WTC11 (cell line): Measurements from ENCODE around the gene ZDHHC11B. TPM values are rescaled to one million over a fixed set of nuclear protein-coding genes. Genes with fewer than 3 reads are reported as not detected.

Experiments used
- ATAC-seq: fragments of 200-7000 bp; cut with Tn5 transposase; 2 replicates; pipeline ENCODE4 v1.10.0; 2021; ENCODE audit warnings: mild to moderate bottlenecking, moderate library complexity
- CTCF ChIA-PET: fragments of 300-600 bp; sonication (Branson Sonifier 250); formaldehyde crosslinking; loops from one replicate; lab custom pipeline; 2021; ENCODE audit warnings: antibody characterized with exemption; lab: Charles Lee
- POLR2A ChIA-PET: fragments of 350-600 bp; sonication (Branson Sonifier 250); formaldehyde crosslinking; loops from one replicate; lab custom pipeline; 2021; ENCODE audit warnings: antibody characterized with exemption; lab: Charles Lee
- DNase-seq: peaks from one replicate; pipeline ENCODE4 v3.0.0; 2021; ENCODE audit warnings: low spot score
- H3K27ac Mint-ChIP-seq: 2 replicates; pipeline ENCODE4 v1.8.0; 2021; ENCODE audit warnings: mixed read lengths
- H3K27me3 Mint-ChIP-seq: 2 replicates; pipeline ENCODE4 v1.8.0; 2021; ENCODE audit warnings: low read depth, mild to moderate bottlenecking, moderate library complexity, mixed read lengths
- H3K36me3 Mint-ChIP-seq: 2 replicates; pipeline ENCODE4 v1.8.0; 2021; ENCODE audit warnings: mixed read lengths
- H3K4me1 Mint-ChIP-seq: 2 replicates; pipeline ENCODE4 v1.8.0; 2022; ENCODE audit warnings: mixed read lengths
- H3K4me3 Mint-ChIP-seq: 2 replicates; pipeline ENCODE4 v1.8.0; 2021; ENCODE audit warnings: mild to moderate bottlenecking, moderate library complexity, mixed read lengths
- H3K9me3 Mint-ChIP-seq: 2 replicates; pipeline ENCODE4 v1.8.0; 2021; ENCODE audit warnings: mixed read lengths
- ELF4 ChIP-seq: sonication (generic); formaldehyde crosslinking; IDR thresholded peaks from 2 replicates; pipeline ENCODE4 v1.8.1; 2022; ENCODE audit warnings: low read depth, mild to moderate bottlenecking, moderate library complexity, missing genetic modification reagents
- MAX ChIP-seq: sonication (generic); formaldehyde crosslinking; IDR thresholded peaks from 2 replicates; pipeline ENCODE4 v1.8.0; 2022; ENCODE audit warnings: mild to moderate bottlenecking, missing genetic modification reagents
- NFE2L1 ChIP-seq: sonication (generic); formaldehyde crosslinking; IDR thresholded peaks from 2 replicates; pipeline ENCODE4 v1.8.1; 2023; ENCODE audit warnings: missing genetic modification reagents
- PRRX2 ChIP-seq: fragments of 250-450 bp; sonication (Bioruptor Pico); IDR thresholded peaks from 2 replicates; pipeline ENCODE4 v1.8.0; 2021; ENCODE audit warnings: mild to moderate bottlenecking
- RELA ChIP-seq: sonication (generic); formaldehyde crosslinking; IDR thresholded peaks from 2 replicates; pipeline ENCODE4 v1.8.1; 2022; ENCODE audit warnings: missing genetic modification reagents, mild to moderate bottlenecking, borderline replicate concordance
- ZNF219 ChIP-seq: sonication (generic); formaldehyde crosslinking; IDR thresholded peaks from 2 replicates; pipeline ENCODE4 v1.8.0; 2023; ENCODE audit warnings: missing genetic modification reagents, mild to moderate bottlenecking, borderline replicate concordance
- ZNF263 ChIP-seq: sonication (generic); formaldehyde crosslinking; IDR thresholded peaks from 2 replicates; pipeline ENCODE4 v1.8.1; 2022; ENCODE audit warnings: low read depth, mild to moderate bottlenecking, moderate library complexity, missing genetic modification reagents
- total RNA-seq: library from RNA; stranded (reverse); gene quantifications from 3 replicates; pipeline ENCODE4 v1.2.3, GENCODE V29; 2021
- TF ChIP-seq, protein P1 (sequence below): sonication (generic); formaldehyde crosslinking; IDR thresholded peaks from 2 replicates; pipeline ENCODE4 v1.8.0; 2023; ENCODE audit warnings: mild to moderate bottlenecking, missing genetic modification reagents
- TF ChIP-seq, protein P2 (sequence below): sonication (generic); formaldehyde crosslinking; IDR thresholded peaks from 2 replicates; pipeline ENCODE4 v1.8.1; 2023; ENCODE audit warnings: mild to moderate bottlenecking, missing genetic modification reagents, borderline replicate concordance
- TF ChIP-seq, protein P3 (sequence below): sonication (generic); formaldehyde crosslinking; IDR thresholded peaks from 2 replicates; pipeline ENCODE4 v1.8.1; 2023; ENCODE audit warnings: mild to moderate bottlenecking, moderate library complexity, missing genetic modification reagents

The ZDHHC11B gene
- total RNA-seq, 1 experiment from 2014 or later: 2.3 TPM

- TF ChIP-seq, protein P1, sequence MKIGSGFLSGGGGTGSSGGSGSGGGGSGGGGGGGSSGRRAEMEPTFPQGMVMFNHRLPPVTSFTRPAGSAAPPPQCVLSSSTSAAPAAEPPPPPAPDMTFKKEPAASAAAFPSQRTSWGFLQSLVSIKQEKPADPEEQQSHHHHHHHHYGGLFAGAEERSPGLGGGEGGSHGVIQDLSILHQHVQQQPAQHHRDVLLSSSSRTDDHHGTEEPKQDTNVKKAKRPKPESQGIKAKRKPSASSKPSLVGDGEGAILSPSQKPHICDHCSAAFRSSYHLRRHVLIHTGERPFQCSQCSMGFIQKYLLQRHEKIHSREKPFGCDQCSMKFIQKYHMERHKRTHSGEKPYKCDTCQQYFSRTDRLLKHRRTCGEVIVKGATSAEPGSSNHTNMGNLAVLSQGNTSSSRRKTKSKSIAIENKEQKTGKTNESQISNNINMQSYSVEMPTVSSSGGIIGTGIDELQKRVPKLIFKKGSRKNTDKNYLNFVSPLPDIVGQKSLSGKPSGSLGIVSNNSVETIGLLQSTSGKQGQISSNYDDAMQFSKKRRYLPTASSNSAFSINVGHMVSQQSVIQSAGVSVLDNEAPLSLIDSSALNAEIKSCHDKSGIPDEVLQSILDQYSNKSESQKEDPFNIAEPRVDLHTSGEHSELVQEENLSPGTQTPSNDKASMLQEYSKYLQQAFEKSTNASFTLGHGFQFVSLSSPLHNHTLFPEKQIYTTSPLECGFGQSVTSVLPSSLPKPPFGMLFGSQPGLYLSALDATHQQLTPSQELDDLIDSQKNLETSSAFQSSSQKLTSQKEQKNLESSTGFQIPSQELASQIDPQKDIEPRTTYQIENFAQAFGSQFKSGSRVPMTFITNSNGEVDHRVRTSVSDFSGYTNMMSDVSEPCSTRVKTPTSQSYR: no peak
- TF ChIP-seq NFE2L1 (CRISPR knock-in tag): no peak
- no peak for TF ChIP-seq PRRX2 (CRISPR knock-in tag)
- TF ChIP-seq, protein P2, sequence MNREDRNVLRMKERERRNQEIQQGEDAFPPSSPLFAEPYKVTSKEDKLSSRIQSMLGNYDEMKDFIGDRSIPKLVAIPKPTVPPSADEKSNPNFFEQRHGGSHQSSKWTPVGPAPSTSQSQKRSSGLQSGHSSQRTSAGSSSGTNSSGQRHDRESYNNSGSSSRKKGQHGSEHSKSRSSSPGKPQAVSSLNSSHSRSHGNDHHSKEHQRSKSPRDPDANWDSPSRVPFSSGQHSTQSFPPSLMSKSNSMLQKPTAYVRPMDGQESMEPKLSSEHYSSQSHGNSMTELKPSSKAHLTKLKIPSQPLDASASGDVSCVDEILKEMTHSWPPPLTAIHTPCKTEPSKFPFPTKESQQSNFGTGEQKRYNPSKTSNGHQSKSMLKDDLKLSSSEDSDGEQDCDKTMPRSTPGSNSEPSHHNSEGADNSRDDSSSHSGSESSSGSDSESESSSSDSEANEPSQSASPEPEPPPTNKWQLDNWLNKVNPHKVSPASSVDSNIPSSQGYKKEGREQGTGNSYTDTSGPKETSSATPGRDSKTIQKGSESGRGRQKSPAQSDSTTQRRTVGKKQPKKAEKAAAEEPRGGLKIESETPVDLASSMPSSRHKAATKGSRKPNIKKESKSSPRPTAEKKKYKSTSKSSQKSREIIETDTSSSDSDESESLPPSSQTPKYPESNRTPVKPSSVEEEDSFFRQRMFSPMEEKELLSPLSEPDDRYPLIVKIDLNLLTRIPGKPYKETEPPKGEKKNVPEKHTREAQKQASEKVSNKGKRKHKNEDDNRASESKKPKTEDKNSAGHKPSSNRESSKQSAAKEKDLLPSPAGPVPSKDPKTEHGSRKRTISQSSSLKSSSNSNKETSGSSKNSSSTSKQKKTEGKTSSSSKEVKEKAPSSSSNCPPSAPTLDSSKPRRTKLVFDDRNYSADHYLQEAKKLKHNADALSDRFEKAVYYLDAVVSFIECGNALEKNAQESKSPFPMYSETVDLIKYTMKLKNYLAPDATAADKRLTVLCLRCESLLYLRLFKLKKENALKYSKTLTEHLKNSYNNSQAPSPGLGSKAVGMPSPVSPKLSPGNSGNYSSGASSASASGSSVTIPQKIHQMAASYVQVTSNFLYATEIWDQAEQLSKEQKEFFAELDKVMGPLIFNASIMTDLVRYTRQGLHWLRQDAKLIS (CRISPR knock-in tag): no peak
- 0 out of 2 replicates have a peak, but pooled peaks have one; percentile 25 for TF ChIP-seq ZNF263
- TF ChIP-seq, protein P3, sequence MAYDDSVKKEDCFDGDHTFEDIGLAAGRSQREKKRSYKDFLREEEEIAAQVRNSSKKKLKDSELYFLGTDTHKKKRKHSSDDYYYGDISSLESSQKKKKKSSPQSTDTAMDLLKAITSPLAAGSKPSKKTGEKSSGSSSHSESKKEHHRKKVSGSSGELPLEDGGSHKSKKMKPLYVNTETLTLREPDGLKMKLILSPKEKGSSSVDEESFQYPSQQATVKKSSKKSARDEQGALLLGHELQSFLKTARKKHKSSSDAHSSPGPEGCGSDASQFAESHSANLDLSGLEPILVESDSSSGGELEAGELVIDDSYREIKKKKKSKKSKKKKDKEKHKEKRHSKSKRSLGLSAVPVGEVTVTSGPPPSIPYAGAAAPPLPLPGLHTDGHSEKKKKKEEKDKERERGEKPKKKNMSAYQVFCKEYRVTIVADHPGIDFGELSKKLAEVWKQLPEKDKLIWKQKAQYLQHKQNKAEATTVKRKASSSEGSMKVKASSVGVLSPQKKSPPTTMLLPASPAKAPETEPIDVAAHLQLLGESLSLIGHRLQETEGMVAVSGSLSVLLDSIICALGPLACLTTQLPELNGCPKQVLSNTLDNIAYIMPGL: no peak
Measured at GRCh38 chr5:759781-760362, 24.7 kb downstream of the ZDHHC11B start (continued).

GRCh38 chr5:759111-759751 is 25.3 kb downstream of the ZDHHC11B start:
- Mint-ChIP-seq H3K9me3 (peaks cover 11% of the 10 kb centered on the region), H3K4me1 (no peaks in the 10 kb centered on the region), H3K36me3 (peaks cover 8% of the 10 kb centered on the region), H3K27ac (peak overlapping the region; percentile 17; the same call in 1 of the 2 replicates), H3K4me3 (no peak overlapping the region), H3K27me3 (peaks cover 2% of the 10 kb centered on the region; the same call in 1 of the 2 replicates)
- POLR2A ChIA-PET: no interaction called here
- DNase-seq (no peak), ATAC-seq (peak; percentile 11)
- no peak for TF ChIP-seq RELA
- TF ChIP-seq MAX (CRISPR knock-in tag): no peak
- CTCF ChIA-PET: interaction anchor here (1.2 to 1.8 kb wide), 3 partner anchors 89 to 223 kb away, joined by 3 to 6 read pairs (median 3); no protein-coding TSS in a partner anchor

DNA sequence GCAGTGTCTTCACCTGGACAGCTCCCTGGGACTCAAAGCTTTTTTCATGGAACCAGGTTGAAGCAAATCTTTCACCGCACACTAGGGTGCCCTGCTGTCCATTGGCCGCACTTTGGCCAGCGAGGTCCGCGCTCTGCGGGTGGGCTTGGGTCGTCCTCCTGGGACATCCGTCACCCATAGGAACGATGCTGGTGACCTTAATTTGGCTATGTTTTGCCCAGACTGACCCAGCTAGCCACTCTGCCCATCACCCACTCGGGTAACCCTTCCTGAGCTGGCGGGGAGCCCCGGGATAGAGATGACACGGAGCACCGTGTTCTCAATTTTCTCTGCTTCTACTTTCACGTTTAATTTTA is 25.9 kb downstream of the ZDHHC11B start:
- H3K4me1 Mint-ChIP-seq: no peaks in the 10 kb centered on the region
- no peak overlapping the region for H3K4me3 Mint-ChIP-seq
- peak overlapping the region; percentile 16; the same call in 1 of the 2 replicates for H3K27ac Mint-ChIP-seq
- CTCF ChIA-PET: interaction anchor here (0.9 to 1.8 kb wide), 6 partner anchors 13 to 224 kb away, joined by 3 to 8 read pairs (median 3); no protein-coding TSS in a partner anchor
- DNase-seq (no peak), ATAC-seq (no peak)
- peaks cover 7% of the 10 kb centered on the region for H3K9me3 Mint-ChIP-seq
- peaks cover 5% of the 10 kb centered on the region for H3K36me3 Mint-ChIP-seq
- TF ChIP-seq ZNF219 (CRISPR knock-in tag) (no peak), ELF4 (CRISPR knock-in tag) (0 out of 2 replicates have a peak, but pooled peaks have one; percentile 37)
- TF ChIP-seq, all 79 proteins: peak for 1
- no peaks in the 10 kb centered on the region; the same call in 1 of the 2 replicates for H3K27me3 Mint-ChIP-seq
- POLR2A ChIA-PET: no interaction called here
